HG02943 (cell line): ENCODE data around the gene ZNF423.

Source experiments
- ATAC-seq: cut with Tn5 transposase; IDR thresholded peaks from one replicate; pipeline ENCODE4 v1.9.1; 2021; ENCODE audit warnings: mild to moderate bottlenecking, low read depth, moderate library complexity; ENCODE audit not compliant: unreplicated experiment

The ZNF423 gene

GRCh38 chr16:49737541-49737940 is 118.4 kb downstream of the ZNF423 start:
- ATAC-seq, result no peak

- no peak for ATAC-seq
These were observed 121.6 kb downstream of the ZNF423 start for GRCh38 chr16:49734331-49734730.

GRCh38 chr16:49733313-49734009 is 122.5 kb downstream of the ZNF423 start:
- ATAC-seq, result no peak

- no peak for ATAC-seq
These were observed 124.0 kb downstream of the ZNF423 start for GRCh38 chr16:49731911-49732310.

GRCh38 chr16:49730772-49731171 is 125.1 kb downstream of the ZNF423 start:
- no peak for ATAC-seq

GRCh38 chr16:49727611-49728010 is 128.3 kb downstream of the ZNF423 start:
- no peak for ATAC-seq

- no peak for ATAC-seq
These were observed 129.8 kb downstream of the ZNF423 start for GRCh38 chr16:49726155-49726554.

GRCh38 chr16:49725651-49726050 is 130.3 kb downstream of the ZNF423 start:
- ATAC-seq, result no peak

- ATAC-seq, result no peak
These were observed 131.1 kb downstream of the ZNF423 start for GRCh38 chr16:49724774-49725173.

GRCh38 chr16:49723310-49723709 is 132.6 kb downstream of the ZNF423 start:
- ATAC-seq, result no peak

GRCh38 chr16:49720225-49720624 is 135.7 kb downstream of the ZNF423 start:
- ATAC-seq, result no peak

- no peak for ATAC-seq
These were observed 138.2 kb downstream of the ZNF423 start for GRCh38 chr16:49717689-49718088.

GRCh38 chr16:49716339-49716934 is 139.5 kb downstream of the ZNF423 start:
- ATAC-seq, result no peak

- ATAC-seq, result no peak
These were observed 142.1 kb downstream of the ZNF423 start for GRCh38 chr16:49713770-49714169.

- no peak for ATAC-seq
These were observed 143.4 kb downstream of the ZNF423 start for GRCh38 chr16:49712542-49712941.

- no peak for ATAC-seq
These were observed 143.8 kb downstream of the ZNF423 start for GRCh38 chr16:49712106-49712505.

- ATAC-seq, result no peak
These were observed 146.9 kb downstream of the ZNF423 start for GRCh38 chr16:49709057-49709456.

- ATAC-seq, result no peak
These were observed 147.4 kb downstream of the ZNF423 start for GRCh38 chr16:49708491-49708890.

GRCh38 chr16:49706620-49707355 is 149.1 kb downstream of the ZNF423 start:
- ATAC-seq, result no peak

GRCh38 chr16:49704586-49705155 is 151.2 kb downstream of the ZNF423 start:
- ATAC-seq, result no peak

GRCh38 chr16:49703483-49703882 is 152.4 kb downstream of the ZNF423 start:
- no peak for ATAC-seq
